ENCODE data around the gene RBBP6. TPM values are rescaled to one million over a fixed set of nuclear protein-coding genes. Genes with fewer than 3 reads are reported as not detected.

RBBP6 gene
- total RNA-seq, 1 donor from 2014 or later = 56.9 TPM

DNA sequence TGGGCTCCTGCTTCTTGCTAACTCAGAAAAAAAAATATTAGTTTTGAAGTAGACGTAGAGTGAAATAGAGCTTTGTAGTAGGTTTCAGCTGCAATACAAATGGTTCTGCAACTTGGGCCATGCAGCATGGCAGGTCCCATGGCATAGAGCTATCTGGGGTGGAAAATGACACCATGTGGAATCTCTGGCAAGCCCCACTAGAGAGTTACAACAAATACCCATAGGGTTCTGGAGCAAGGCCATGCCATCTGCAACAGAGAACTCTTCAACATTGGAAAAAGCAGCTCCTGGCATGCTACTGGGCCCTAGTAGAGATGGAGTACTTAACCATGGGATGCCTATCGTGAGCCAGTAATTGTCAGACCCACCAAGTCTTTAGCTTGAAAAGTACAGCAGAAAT lies 25.3 kb upstream of the RBBP6 start:
- TF ChIP-seq, protein P1, sequence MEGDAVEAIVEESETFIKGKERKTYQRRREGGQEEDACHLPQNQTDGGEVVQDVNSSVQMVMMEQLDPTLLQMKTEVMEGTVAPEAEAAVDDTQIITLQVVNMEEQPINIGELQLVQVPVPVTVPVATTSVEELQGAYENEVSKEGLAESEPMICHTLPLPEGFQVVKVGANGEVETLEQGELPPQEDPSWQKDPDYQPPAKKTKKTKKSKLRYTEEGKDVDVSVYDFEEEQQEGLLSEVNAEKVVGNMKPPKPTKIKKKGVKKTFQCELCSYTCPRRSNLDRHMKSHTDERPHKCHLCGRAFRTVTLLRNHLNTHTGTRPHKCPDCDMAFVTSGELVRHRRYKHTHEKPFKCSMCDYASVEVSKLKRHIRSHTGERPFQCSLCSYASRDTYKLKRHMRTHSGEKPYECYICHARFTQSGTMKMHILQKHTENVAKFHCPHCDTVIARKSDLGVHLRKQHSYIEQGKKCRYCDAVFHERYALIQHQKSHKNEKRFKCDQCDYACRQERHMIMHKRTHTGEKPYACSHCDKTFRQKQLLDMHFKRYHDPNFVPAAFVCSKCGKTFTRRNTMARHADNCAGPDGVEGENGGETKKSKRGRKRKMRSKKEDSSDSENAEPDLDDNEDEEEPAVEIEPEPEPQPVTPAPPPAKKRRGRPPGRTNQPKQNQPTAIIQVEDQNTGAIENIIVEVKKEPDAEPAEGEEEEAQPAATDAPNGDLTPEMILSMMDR (IDR thresholded peaks at IDR 0.05; ENCODE audit: partially characterized antibody, unreplicated experiment) = no peak
- Mint-ChIP-seq H3K4me1 (ENCODE audit: low read depth, unreplicated experiment) (peaks cover 4% of the 10 kb centered on the region), H3K36me3 (ENCODE audit: unreplicated experiment) (no peaks in the 10 kb centered on the region), H3K27ac (ENCODE audit: unreplicated experiment) (no peak overlapping the region), H3K27me3 (ENCODE audit: unreplicated experiment) (peaks cover 3% of the 10 kb centered on the region), H3K9me3 (ENCODE audit: unreplicated experiment) (peaks cover 2% of the 10 kb centered on the region), H3K4me3 (ENCODE audit: unreplicated experiment) (no peak overlapping the region)
- no peak for DNase-seq

DNA sequence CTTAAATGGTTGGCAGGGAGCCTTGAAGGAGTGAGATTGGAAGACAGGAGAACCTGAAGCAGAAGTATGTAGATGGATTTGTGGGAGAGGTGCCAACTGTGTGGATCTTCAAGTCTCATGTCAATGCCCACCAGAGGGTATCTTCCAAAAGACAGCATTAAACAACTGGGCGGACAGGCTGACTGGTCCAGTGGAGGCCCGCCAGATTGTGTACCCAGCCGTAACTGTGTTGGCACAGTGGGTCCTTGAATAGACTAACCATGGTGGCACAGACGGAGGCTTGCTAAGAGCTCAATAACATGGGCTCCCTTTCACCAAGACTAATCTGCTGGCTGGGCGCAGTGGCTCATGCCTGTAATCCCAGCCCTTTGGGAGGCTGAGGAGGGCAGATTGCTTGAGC lies 24.2 kb upstream of the RBBP6 start:
- Mint-ChIP-seq H3K9me3 (ENCODE audit: unreplicated experiment) (peaks cover 2% of the 10 kb centered on the region), H3K27me3 (ENCODE audit: unreplicated experiment) (peaks cover 3% of the 10 kb centered on the region), H3K4me1 (ENCODE audit: low read depth, unreplicated experiment) (peaks cover 4% of the 10 kb centered on the region), H3K27ac (ENCODE audit: unreplicated experiment) (no peak overlapping the region), H3K4me3 (ENCODE audit: unreplicated experiment) (no peak overlapping the region), H3K36me3 (ENCODE audit: unreplicated experiment) (no peaks in the 10 kb centered on the region)
- no peak for DNase-seq
- TF ChIP-seq, protein P1 (IDR thresholded peaks at IDR 0.05; ENCODE audit: partially characterized antibody, unreplicated experiment) = no peak

DNA sequence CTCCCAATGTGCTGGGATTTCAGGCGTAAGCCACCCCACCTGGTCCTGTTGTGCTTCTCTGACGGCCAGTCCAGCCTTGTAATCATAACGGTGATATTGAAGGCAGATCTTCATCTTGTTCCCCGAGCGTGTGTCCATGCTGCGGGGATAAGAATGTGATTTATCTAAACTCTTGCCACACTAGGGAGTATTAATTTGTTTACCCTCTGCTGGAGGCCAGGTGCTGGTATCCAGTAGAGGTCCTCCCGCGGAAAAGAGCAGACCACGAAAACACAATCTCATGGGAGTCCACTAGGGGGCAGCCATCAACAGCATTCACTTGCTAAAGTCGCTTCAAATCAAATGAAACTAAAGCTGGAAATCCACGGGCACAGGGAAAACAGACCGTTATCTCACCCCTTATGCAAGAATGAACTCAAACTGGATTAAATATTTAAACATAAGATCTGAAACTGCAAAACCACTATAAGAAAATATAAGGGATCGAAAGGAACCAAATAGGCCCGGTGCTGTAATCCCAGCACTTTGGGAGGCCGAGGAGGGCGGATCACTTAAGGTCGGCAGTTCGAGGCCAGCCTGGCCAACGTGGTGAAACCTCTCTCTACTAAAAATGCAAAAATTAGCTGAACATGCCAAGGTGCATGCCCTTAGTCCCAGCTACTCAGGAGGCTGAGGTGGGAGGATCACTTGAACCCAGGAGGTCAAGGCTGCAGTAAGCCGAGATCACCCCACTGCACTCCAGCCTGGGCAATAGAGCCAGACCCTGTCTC lies 22.3 kb upstream of the RBBP6 start:
- Mint-ChIP-seq H3K4me1 (ENCODE audit: low read depth, unreplicated experiment) (peaks cover 4% of the 10 kb centered on the region), H3K4me3 (ENCODE audit: unreplicated experiment) (no peak overlapping the region)

DNA sequence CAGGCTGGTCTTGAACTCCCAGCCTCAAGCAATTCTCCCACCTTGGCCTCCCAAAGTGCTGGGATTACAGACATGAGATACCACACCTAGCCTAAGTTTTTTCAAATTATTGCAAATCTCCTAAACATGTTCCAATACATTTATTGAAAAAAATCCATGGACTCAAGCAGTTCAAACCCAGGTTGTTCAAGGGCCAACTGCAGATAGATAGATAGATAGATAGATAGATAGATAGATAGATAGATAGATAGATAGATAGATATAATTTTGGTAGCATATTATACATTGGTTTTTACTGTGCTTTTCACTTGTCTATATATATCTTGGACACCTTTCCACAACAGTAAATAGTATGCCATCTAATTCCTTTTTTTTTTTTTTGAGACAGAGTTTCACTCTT lies 20.9 kb upstream of the RBBP6 start:
- Mint-ChIP-seq H3K36me3 (ENCODE audit: unreplicated experiment) (no peaks in the 10 kb centered on the region), H3K4me1 (ENCODE audit: low read depth, unreplicated experiment) (no peaks in the 10 kb centered on the region), H3K9me3 (ENCODE audit: unreplicated experiment) (peaks cover 3% of the 10 kb centered on the region)

More for the DNA sequence above, 22.3 kb upstream of the RBBP6 start:
- TF ChIP-seq, protein P1 (IDR thresholded peaks at IDR 0.05; ENCODE audit: partially characterized antibody, unreplicated experiment) = peak; percentile 89
- Mint-ChIP-seq H3K27ac (ENCODE audit: unreplicated experiment) (no peak overlapping the region), H3K27me3 (ENCODE audit: unreplicated experiment) (peaks cover 3% of the 10 kb centered on the region), H3K9me3 (ENCODE audit: unreplicated experiment) (peaks cover 2% of the 10 kb centered on the region), H3K36me3 (ENCODE audit: unreplicated experiment) (no peaks in the 10 kb centered on the region)
- DNase-seq = peak; percentile 79

DNA sequence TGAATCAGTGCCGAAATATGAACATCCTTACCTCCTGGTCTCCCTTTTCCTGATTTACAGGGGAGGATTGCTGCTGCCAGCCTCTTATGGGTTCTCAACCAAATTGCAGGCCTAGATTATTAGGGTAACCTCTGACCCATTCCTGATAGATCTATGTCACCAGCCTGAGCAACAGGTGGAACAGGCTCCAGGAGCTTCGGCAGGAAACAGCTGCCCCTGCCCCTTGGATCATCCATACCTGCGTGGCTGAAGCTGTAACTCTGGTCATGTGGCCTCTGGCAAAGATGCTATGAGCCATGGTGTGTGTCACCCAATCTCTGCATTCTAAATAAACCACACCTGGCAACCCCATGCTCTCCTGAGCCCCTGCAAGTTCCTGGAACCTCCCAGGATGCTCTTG lies 18.4 kb upstream of the RBBP6 start:
- Mint-ChIP-seq H3K27ac (ENCODE audit: unreplicated experiment) (no peak overlapping the region), H3K4me1 (ENCODE audit: low read depth, unreplicated experiment) (no peaks in the 10 kb centered on the region), H3K27me3 (ENCODE audit: unreplicated experiment) (peaks cover 3% of the 10 kb centered on the region), H3K9me3 (ENCODE audit: unreplicated experiment) (peaks cover 3% of the 10 kb centered on the region), H3K4me3 (ENCODE audit: unreplicated experiment) (no peak overlapping the region), H3K36me3 (ENCODE audit: unreplicated experiment) (no peaks in the 10 kb centered on the region)
- DNase-seq = no peak
- TF ChIP-seq, protein P1 (IDR thresholded peaks at IDR 0.05; ENCODE audit: partially characterized antibody, unreplicated experiment) = no peak

More for the DNA sequence above, 20.9 kb upstream of the RBBP6 start:
- no peak overlapping the region for H3K27ac Mint-ChIP-seq (ENCODE audit: unreplicated experiment)
- no peak overlapping the region for H3K4me3 Mint-ChIP-seq (ENCODE audit: unreplicated experiment)
- no peak for DNase-seq
- H3K27me3 Mint-ChIP-seq (ENCODE audit: unreplicated experiment) = peaks cover 3% of the 10 kb centered on the region
- TF ChIP-seq, protein P1 (IDR thresholded peaks at IDR 0.05; ENCODE audit: partially characterized antibody, unreplicated experiment) = no peak

Data from glutamatergic neuron (in vitro differentiated cells).